Lower lobe of right lung (tissue), 2 donors: ENCODE measurements around the gene UCK1. TPM values are rescaled to one million over a fixed set of nuclear protein-coding genes. Genes with fewer than 3 reads are reported as not detected.

Experiments used
- ATAC-seq, 2 donors: fragments of 200-7000 bp; cut with Tn5 transposase; one replicate each; pipeline ENCODE4 v1.9.1; 2020 to 2022; ENCODE audit warnings: mild to moderate bottlenecking in 2 of 2, moderate library complexity in 2 of 2
- DNase-seq: peaks from one replicate; pipeline ENCODE4 v3.0.0-alpha.2; 2020
- H3K27ac ChIP-seq: fragments of 200-600 bp; one replicate; pipeline ENCODE4 v1.8.0; 2022
- H3K27me3 ChIP-seq: fragments of 200-600 bp; one replicate; pipeline ENCODE4 v1.8.0; 2022; ENCODE audit warnings: low read depth
- H3K36me3 ChIP-seq: fragments of 200-600 bp; one replicate; pipeline ENCODE4 v1.8.0; 2022; ENCODE audit warnings: mild to moderate bottlenecking
- H3K4me1 ChIP-seq: fragments of 200-600 bp; one replicate; pipeline ENCODE4 v1.8.0; 2022
- H3K4me3 ChIP-seq: fragments of 200-600 bp; one replicate; pipeline ENCODE4 v1.8.0; 2022; ENCODE audit warnings: mild to moderate bottlenecking
- H3K9me3 ChIP-seq: fragments of 200-600 bp; one replicate; pipeline ENCODE4 v1.8.0; 2022
- CTCF ChIP-seq: fragments of 200-600 bp; IDR thresholded peaks from one replicate; pipeline ENCODE4 v1.8.0; 2022; ENCODE audit warnings: antibody characterized with exemption, mild to moderate bottlenecking
- intact Hi-C: fragments of 100-400 bp; cut with DNase I; formaldehyde crosslinking; loops from one replicate; pipeline ENCODE4 v1.11.0; 2022
- total RNA-seq: library from RNA; stranded (reverse); fragmentation: NEBNext Ultra II Directional; extraction: Animal tissue kit (Norgen Biotek cat#: 25700); gene quantifications from one replicate; pipeline ENCODE4 v1.2.1, GENCODE V29; 2021
- donor health status: DM: no; HTN: yes; CAD: no; lungs with severe emphysema.

UCK1 gene
- total RNA-seq, 1 donor from 2014 or later, result 25.9 TPM

GRCh38 chr9:131545786-131546335, 14.8 kb upstream of the UCK1 start:
- intact Hi-C loops, result no loop called here
- no peak for DNase-seq
- peak overlapping the region; percentile 54 for H3K4me3 ChIP-seq
- H3K4me1 ChIP-seq, result peaks cover 13% of the 10 kb centered on the region
- peaks cover 13% of the 10 kb centered on the region for H3K9me3 ChIP-seq
- no peak overlapping the region for H3K27ac ChIP-seq
- no peaks in the 10 kb centered on the region for H3K36me3 ChIP-seq
- peaks cover 33% of the 10 kb centered on the region for H3K27me3 ChIP-seq
- TF ChIP-seq CTCF, result no peak
- peak; percentile 69 for ATAC-seq

- intact Hi-C loops, result no loop called here
- DNase-seq, result peak; percentile 91
- Histone ChIP-seq H3K27me3 (peaks cover 33% of the 10 kb centered on the region), H3K36me3 (no peaks in the 10 kb centered on the region), H3K9me3 (peaks cover 13% of the 10 kb centered on the region), H3K27ac (peak within 1 kb of the TSS; percentile 24), H3K4me1 (peaks cover 13% of the 10 kb centered on the region), H3K4me3 (peak within 1 kb of the TSS; percentile 54)
- TF ChIP-seq CTCF, result no peak
- ATAC-seq, result peak; percentile 96 to 97
These were observed 14.1 kb upstream of the UCK1 start, which contains the start of gene PRRT1B for GRCh38 chr9:131545003-131545785. TSS of gene PRRT1B (plus strand) at chr9:131545523. CDS start at chr9:131545616, 93 bp downstream.

DNA sequence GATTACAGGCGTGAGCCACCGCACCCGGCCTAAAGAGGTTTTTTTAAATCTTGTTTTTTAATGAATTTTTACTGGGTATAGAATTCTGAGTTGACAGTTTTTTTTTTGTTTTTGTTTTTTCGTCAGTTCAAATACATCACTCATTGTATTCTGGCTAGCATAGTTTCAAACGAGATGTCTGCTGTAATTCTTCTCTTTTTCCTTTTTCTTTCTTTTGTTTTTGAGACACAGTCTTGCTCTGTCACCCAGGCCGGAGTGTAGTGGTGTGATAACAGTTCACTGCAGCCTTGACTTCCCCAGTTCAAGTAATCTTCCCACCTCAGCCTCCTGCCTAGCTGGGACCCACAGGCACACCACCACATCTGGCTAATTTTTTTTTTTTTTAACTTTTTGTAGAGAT, 12.1 kb upstream of the UCK1 start:
- DNase-seq (no peak), ATAC-seq (no peak)
- Histone ChIP-seq H3K4me3 (no peak overlapping the region), H3K4me1 (peaks cover 13% of the 10 kb centered on the region), H3K36me3 (no peaks in the 10 kb centered on the region), H3K27me3 (peaks cover 33% of the 10 kb centered on the region), H3K9me3 (peaks cover 13% of the 10 kb centered on the region), H3K27ac (no peak overlapping the region)
- intact Hi-C loops, result no loop called here
- no peak for TF ChIP-seq CTCF

DNA sequence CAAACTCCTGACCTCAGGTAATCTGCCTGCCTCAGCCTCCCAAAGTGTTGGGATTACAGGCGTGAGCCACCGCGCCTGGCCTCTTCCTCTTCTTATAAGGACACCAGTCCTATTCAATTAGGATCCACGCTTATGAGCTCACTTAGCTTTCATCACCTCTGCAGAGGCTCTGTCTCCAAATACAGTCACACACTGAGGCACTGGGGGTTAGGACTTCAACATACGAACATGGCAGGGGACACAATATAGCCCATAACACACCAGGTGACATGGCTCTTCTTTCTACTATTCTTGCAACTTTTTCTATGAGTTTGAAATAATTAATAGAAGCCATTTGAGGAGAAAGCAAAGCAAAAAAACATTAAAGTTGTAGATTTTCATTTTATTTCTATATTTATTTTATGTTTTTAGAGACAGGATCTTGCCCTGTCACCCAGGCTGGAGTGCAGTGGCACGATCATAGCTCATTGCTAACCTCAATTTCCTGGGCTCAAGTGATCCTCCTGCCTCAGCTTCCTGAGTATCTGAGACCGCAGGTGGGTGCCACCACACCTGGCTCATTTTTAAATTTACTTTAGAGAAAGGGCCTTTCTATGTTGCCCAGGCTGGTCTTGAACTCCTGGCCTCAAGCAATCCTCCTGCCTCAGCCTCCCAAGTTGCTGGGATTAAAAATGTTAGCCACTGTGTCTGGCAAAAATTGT, 8.3 kb upstream of the UCK1 start:
- peaks cover 13% of the 10 kb centered on the region for H3K9me3 ChIP-seq
- no peak for TF ChIP-seq CTCF
- H3K4me3 ChIP-seq, result no peak overlapping the region
- intact Hi-C loops, result no loop called here
- DNase-seq, result no peak
- no peak overlapping the region for H3K27ac ChIP-seq
- ATAC-seq, result no peak
- no peaks in the 10 kb centered on the region for H3K36me3 ChIP-seq
- peaks cover 5% of the 10 kb centered on the region for H3K27me3 ChIP-seq
- H3K4me1 ChIP-seq, result no peaks in the 10 kb centered on the region

GRCh38 chr9:131537946-131538345, 6.9 kb upstream of the UCK1 start:
- H3K4me1 ChIP-seq, result no peaks in the 10 kb centered on the region
- H3K9me3 ChIP-seq, result peaks cover 4% of the 10 kb centered on the region
- ATAC-seq (no peak), DNase-seq (no peak)
- no peak overlapping the region for H3K27ac ChIP-seq
- H3K4me3 ChIP-seq, result no peak overlapping the region
- no peaks in the 10 kb centered on the region for H3K36me3 ChIP-seq
- no peak for TF ChIP-seq CTCF
- no peaks in the 10 kb centered on the region for H3K27me3 ChIP-seq
- intact Hi-C loops, result no loop called here
